ENCODE measurements around the gene TSR1.

TSR1 gene

DNA sequence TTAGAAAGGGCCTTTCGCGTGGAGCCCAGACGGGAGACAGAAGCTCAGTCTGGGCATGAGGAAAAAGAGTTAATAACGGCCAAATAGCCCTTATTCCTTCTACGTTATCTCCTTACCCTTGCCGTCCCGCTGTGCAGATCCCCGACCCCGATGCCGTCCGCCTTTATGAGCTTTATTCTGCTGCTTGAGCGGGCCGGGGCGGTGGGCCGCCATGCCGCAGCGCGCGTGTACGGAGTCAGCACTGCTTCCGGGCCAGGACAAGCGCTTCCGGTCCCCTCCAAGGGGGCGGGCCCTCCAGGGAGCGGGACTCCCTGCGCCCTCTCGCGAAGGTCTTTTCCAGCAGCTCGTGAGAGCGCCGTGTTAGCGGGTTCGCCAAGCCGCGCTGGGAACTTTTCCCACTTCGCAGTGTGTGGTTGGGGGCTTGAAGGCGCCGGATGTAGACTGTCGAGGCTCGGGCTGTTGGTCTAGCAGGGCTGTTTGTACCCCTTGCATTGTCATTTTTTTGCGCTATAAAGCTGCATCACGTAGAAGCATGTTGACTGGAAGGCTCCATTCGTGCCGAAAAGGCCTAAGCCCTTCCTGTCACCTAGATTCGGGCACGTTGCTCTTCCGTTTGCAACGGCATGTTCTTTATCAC, at the start of gene TSR1:
Gene TSR1, minus strand, starts transcription at position 243 of the 637 bp plus-strand sequence. Its CDS starts 30 bp downstream, at position 213.
- DNase-seq, result peak; percentile 63 to 87 (median 74)

- DNase-seq, result no peak
These were observed 49.3 kb upstream of the TSR1 start for GRCh38 chr17:2385240-2386210.

DNA sequence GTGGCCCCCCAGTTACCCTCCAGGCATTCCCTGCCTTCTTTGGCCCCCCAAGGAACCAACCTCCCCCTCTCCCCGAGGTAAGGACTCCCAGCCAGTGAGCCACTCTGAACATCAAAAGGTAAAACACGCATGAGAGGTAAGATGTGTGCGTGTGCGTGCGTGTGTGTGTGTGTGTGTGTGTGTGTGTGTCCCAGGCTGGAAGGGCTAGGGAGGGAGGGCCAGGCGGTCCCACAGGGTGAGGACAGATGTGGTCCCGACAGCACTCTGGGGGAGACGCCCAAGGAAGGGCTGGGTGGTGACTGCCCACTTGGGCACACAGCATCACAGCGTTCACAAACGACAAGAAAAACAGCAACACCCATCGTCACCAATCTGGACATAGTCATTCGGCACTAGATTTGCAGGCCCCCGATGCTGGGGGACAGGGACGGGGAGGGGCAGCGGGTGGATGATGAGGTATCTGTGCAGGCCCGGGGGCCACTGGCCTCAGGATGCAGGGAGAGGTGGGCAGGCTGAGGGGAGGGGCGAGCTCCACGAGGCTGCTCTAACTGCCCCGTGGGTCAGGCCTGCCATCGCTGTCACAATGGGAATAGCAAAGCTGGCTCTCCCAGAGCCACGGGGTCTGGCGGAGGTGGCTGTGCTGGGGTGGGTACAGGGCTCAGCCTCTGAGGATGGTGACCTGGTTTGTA, 48.3 kb upstream of the TSR1 start:
- no peak for DNase-seq

- DNase-seq, result no peak
These were observed 47.4 kb upstream of the TSR1 start for GRCh38 chr17:2383628-2384167.

GRCh38 chr17:2380950-2381649, 44.8 kb upstream of the TSR1 start:
- DNase-seq, result no peak

- no peak for DNase-seq
These were observed 44.1 kb upstream of the TSR1 start for GRCh38 chr17:2380226-2380922.

- DNase-seq, result no peak
These were observed 43.4 kb upstream of the TSR1 start for GRCh38 chr17:2379489-2380225.

- no peak for DNase-seq
These were observed 42.6 kb upstream of the TSR1 start for GRCh38 chr17:2378905-2379304.

DNA sequence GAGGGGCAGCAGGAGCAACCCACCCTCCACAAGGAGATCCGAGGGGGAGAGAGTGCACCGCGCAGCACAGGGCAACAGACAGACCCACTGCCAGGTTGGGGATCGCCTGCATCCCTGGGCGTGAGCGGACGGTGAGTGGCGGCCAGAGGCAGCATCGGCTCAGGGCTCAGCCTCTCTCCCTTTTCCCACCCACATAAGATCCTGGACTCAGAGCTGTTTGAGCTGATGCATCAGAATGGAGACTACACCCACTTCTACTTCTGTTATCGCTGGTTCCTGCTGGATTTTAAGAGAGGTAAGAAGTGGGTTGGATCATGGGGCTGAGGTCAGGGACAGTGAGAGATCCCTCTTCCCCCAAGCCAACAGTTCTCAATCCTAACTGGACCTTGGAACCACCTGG, 41.4 kb upstream of the TSR1 start:
- DNase-seq, result no peak

- DNase-seq, result no peak
These were observed 39.9 kb upstream of the TSR1 start for GRCh38 chr17:2376107-2376506.

- DNase-seq, result no peak
These were observed 39.1 kb upstream of the TSR1 start for GRCh38 chr17:2375406-2375805.

GRCh38 chr17:2374549-2375285, 38.5 kb upstream of the TSR1 start:
- DNase-seq, result no peak

DNA sequence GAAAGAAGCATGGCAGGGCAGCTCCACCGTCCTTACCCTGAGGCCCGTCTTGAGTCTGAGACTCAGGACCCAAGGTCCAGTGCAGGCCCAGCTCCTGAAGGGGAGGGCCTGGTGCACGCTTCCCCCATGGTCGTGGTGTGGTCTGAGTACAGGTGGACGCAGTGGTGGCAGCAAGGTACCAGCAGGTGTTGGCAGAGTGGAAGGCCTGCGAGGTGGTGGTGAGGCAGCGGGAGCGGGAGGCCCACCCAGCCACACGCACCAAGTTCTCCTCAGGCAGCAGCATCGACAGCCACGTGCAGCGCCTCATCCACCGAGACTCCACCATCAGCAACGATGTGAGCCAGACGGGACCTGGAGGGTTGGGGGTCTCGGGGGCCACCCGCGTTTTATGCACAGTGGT, 36.9 kb upstream of the TSR1 start:
- DNase-seq, result no peak

DNA sequence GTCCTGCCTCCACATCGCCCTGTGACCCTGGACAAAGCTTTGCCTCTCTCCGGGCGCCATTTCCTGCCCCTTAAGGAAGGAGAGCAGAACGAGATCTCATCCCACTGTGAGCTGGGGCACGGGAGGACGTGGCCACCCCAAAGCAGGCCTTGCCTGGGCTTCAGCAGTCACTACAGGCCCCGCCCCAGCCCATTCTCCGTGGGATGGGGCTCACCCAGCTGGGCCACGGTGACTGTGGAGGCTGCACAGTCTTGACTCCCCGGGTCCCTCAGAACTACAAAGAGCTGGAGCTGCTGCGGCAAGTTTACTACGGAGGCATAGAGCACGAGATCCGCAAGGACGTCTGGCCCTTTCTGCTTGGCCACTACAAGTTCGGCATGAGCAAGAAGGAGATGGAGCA, 36.4 kb upstream of the TSR1 start:
- no peak for DNase-seq

- no peak for DNase-seq
These were observed 35.9 kb upstream of the TSR1 start for GRCh38 chr17:2372180-2372579.

DNA sequence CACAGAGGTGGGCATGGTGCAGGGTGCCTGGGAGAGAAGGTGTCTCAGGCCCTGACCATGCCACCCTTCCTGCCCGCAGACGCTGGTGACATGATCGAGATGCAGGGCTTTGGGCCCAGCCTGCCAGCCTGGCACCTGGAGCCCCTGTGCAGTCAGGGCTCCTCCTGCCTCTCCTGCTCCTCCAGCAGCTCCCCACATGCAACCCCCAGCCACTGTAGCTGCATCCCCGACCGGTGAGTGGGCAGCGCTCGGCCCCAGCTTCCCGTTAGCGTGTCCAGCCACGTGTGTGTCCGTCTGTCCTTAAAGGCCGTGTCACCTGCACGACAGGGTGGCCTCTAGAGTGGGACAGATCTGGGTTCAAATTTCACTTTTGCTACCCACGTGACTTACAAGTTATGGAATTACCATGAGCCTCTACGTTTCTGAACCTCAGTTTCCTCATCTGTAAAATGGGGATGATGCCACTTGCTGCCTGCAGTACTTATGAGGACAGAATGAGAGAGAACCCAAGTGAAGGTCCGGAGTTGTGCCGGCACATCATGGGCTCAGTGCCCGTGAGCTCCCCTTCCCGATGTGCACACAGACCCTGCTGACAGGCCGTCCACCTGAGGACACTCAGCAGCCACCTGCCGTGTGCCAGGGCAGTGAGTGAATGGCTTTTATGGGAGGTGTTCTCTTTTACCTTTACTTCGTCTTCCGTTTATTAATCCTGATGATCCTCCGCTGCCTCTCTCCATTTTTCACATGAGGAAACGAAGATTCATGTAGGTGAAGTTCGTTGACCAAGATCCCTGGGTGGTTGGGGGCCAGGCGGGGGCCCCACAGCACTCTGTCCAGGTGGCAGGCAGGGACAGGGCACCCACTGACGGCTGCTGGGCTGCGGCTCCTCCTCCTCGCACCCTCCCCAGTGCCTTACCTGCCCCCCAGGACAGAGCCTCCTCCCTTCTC, 35.2 kb upstream of the TSR1 start:
- DNase-seq, result no peak

DNA sequence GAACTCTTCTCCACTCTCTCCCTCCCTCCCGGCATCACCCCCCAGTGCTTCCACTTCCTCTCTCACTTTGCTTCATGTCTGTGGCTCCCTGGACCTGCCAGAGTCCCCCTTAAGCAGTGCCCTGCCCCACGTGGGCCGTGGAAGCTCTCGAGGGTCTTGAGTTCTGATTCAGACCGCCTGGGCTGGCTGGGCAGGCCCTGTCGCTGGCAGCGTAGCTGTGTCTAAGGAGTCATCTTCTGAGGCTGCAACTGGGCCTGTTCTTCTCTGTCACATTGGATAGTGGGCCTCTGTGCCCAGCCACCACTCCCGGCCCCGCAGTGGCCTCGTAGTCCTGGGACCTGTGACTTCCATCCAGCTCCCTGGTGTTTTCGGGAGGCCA, 33.9 kb upstream of the TSR1 start:
- no peak for DNase-seq

DNA sequence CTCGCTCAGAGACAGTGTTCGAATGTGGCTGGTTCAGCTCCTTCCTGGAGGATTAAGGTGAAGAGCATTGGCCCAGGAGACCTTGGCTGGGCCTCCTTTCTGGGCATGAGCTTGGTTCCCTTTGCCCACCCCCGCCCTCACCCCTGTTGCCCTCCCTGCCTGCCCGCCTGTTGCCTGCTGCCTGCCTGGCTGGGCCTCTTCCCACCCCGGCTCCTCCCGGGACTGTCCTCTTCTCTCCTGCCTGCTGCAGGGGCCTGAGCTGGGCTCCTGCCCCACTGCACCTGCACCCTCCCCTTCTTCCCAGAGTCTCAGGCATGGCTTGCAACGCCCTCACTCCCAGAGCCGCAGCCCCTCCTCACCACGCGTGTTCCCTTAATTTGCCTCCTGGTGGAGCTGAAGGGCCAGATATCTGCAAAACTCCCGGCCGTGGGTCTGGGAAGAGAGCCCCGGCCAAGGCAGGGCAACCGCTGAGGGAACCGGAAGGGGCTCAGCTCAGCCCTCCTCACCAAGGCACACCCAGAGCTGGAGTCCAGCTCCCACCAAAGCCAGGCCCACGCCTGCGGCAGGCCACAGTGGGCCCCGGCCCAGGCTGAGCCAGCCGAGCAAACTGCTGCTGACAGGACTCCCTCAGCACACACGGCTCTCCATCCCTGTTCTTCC, 33.4 kb upstream of the TSR1 start:
- DNase-seq, result no peak

DNA sequence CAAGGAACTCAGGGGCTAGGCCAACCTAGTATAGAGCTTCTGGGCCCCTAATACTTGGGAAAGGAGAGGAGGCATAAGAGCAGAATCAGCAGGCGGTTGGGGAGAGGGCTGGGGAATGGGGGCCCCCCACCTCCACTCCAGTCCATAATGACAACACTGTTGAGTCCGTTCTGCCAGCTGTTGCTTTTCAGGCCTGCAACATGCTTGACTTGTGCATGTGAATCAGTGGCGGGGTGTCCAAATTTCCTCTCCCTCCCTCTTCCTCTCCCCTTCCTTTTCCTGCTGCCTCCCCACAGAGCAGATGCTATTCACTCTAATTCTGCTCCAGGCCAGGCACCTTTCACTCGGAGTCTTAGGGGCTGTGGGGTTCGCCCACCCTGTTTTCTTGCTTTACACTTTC, 32.8 kb upstream of the TSR1 start:
- DNase-seq, result no peak

All from activated naive CD4-positive, alpha-beta T cell (primary cell).